Muscle of leg (tissue), 11 donors: ENCODE measurements around the gene EYS. TPM values are rescaled to one million over a fixed set of nuclear protein-coding genes. Genes with fewer than 3 reads are reported as not detected.

ENCODE experiments used
- DNase-seq: peaks from one replicate; pipeline ENCODE4 v3.0.0; 2013
- H3K27ac ChIP-seq: one replicate; pipeline ENCODE4 v1.5.1; 2013; ENCODE audit warnings: mild to moderate bottlenecking, low read length, control low read depth
- H3K27me3 ChIP-seq: one replicate; pipeline ENCODE4 v1.6.1; 2013; ENCODE audit warnings: low read length; ENCODE audit not compliant: control insufficient read depth, insufficient read depth
- H3K36me3 ChIP-seq: one replicate; pipeline ENCODE4 v1.6.1; 2013; ENCODE audit warnings: low read length; ENCODE audit not compliant: control insufficient read depth, insufficient read depth
- H3K4me1 ChIP-seq: one replicate; pipeline ENCODE4 v1.6.1; 2013; ENCODE audit warnings: low read length; ENCODE audit not compliant: control insufficient read depth, insufficient read depth
- H3K4me3 ChIP-seq: one replicate; pipeline ENCODE4 v1.5.1; 2013; ENCODE audit warnings: low read length, control low read depth
- H3K9me3 ChIP-seq: replicated peaks from 2 replicates; pipeline ENCODE4 v1.6.1; 2013; ENCODE audit warnings: low read depth, low read length; ENCODE audit not compliant: control insufficient read depth
- WGBS: methylation state at CpG from one replicate; pipeline ENCODE4 v1.1.5; 2013; ENCODE audit warnings: missing lambda C conversion rate; ENCODE audit not compliant: insufficient coverage; 5-methylcytosine and 5-hydroxymethylcytosine counted together
- polyA plus RNA-seq, 8 donors: library from polyadenylated mRNA; unstranded; fragments of 120-200 nt; gene quantifications; one replicate each; pipeline versions ENCODE4 v1.2.1 to v1.2.3, GENCODE V29; 2013; ENCODE audit warnings: inconsistent platforms in 1 of 8, low replicate concordance in 1 of 8; ENCODE audit not compliant: insufficient read length in 8 of 8, insufficient read depth in 1 of 8
- total RNA-seq: library from RNA; stranded (reverse); fragments of 120-200 nt; gene quantifications from one replicate; pipeline ENCODE4 v1.2.4, GENCODE V29; 2013

Gene EYS
- total and polyA plus RNA-seq, 9 donors, result 0.24 to 1.1 (median 0.66) TPM

DNA sequence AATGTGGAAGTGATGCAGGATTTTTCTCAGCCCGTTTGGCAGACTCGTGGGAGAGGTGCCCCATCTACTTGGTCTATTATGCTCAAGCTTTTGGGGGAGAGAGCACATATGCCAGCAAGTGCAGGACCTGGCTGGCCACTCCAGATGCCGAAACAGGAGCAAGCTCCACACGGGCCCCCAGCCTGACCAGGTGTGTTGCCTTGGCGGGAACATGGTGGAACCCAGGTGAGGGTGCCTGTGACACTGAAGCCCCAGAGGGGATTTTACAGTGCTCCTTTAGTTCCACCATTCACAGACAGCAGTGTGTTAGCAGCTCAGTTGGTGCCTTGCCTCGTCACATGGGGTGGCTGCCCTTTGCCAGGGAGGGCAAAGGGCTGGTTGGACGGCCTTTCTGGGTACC lies 798.9 kb downstream of the EYS start:
- Histone ChIP-seq H3K27ac (no peak overlapping the region), H3K9me3 (peaks cover 3% of the 10 kb centered on the region), H3K36me3 (no peaks in the 10 kb centered on the region), H3K27me3 (no peaks in the 10 kb centered on the region), H3K4me1 (no peaks in the 10 kb centered on the region), H3K4me3 (no peak overlapping the region)
- no peak for DNase-seq
- 92% methylated on average over 7 of the region's 7 CpGs for WGBS

DNA sequence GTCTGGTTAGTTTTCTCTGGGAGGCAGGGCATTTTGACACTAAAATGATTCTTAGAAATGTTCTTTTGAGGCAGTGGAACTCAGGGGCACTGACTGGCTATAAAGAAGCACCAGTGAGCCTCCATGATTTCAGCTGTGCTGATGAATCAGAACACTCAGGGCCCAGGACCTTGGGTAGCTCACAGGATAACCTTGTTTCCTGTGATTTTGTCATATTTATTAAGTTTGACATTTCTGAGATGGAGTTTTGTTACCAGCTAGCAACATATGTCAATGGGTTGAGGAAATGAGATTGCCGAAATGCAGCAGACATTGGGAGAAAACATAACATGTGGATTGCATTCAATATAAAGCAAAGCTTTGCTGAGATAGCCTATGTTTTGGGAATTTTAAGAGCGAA lies 802.4 kb downstream of the EYS start:
- Histone ChIP-seq H3K27me3 (no peaks in the 10 kb centered on the region), H3K27ac (no peak overlapping the region), H3K4me1 (no peaks in the 10 kb centered on the region), H3K36me3 (no peaks in the 10 kb centered on the region), H3K4me3 (no peak overlapping the region), H3K9me3 (no peaks in the 10 kb centered on the region)
- no peak for DNase-seq
- WGBS, result 100% methylated on average over 1 of the region's 2 CpGs

DNA sequence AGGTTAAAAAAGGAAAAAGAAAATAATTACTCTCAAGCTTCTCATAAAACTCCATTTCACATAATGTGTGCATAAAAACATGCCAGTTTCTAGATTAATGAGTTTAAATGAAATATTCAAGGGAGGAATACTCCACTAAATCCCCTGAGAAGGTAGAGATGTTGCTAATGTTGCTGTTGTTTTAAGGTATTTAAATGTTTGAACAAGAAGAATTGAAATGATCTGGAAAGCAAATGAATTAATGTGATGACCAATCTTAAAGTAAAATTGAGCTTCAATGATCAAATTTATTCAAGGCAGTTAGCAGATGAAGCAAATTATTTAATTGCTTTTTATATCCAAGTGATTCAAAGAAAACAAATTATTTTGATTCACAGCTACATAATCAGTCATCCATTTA lies 804.4 kb downstream of the EYS start:
- no peaks in the 10 kb centered on the region for H3K27me3 ChIP-seq
- H3K36me3 ChIP-seq, result no peaks in the 10 kb centered on the region
- no peak overlapping the region for H3K4me3 ChIP-seq
- no peaks in the 10 kb centered on the region for H3K9me3 ChIP-seq
- no peaks in the 10 kb centered on the region for H3K4me1 ChIP-seq
- DNase-seq, result no peak
- H3K27ac ChIP-seq, result no peak overlapping the region

DNA sequence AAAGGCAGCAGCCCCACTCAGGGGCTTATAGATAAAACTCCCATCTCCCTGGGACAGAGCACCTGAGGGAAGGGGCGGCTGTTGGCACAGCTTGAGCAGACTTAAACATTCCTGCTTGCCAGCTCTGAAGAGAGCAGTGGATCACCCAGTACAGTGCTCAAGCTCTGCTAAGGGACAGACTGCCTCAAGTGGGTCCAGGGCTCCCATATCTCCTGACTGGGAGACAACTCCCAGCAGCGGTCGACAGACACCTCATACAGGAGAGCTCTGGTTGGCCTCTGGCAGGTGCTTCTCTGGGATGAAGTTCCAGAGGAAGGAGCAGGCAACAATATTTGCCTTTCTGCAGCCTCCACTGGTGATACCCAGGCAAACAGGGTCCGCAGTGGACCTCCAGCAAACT lies 810.1 kb downstream of the EYS start:
- WGBS, result 81% methylated on average over 3 of the region's 4 CpGs
- no peak overlapping the region for H3K27ac ChIP-seq

DNA sequence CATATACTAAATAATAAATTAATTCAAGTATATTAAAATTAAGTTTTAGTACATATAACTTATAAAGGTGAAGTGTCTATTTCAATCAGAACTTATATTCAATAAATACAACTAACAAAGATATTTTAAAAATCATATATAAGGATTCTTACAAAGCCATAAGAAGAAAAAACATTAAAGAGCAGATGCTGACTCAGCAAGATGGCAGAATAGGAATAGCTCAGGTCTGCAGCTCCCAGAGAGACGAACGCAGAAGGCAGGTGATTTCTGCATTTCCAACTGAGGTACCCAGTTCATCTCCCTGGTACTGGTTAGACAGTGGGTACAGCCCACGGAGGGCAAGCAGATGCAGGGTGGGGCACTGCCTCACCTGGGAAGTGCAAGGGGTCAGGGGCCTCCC lies 811.1 kb downstream of the EYS start:
- whole genome bisulfite sequencing, result 68% methylated on average over 2 of the region's 3 CpGs
- Histone ChIP-seq H3K9me3 (peaks cover 4% of the 10 kb centered on the region), H3K27ac (no peak overlapping the region), H3K27me3 (no peaks in the 10 kb centered on the region), H3K4me1 (no peaks in the 10 kb centered on the region), H3K4me3 (no peak overlapping the region), H3K36me3 (no peaks in the 10 kb centered on the region)
- DNase-seq, result no peak

More for the DNA sequence above, 810.1 kb downstream of the EYS start:
- no peak for DNase-seq
- Histone ChIP-seq H3K36me3 (no peaks in the 10 kb centered on the region), H3K9me3 (peaks cover 4% of the 10 kb centered on the region), H3K27me3 (no peaks in the 10 kb centered on the region), H3K4me3 (no peak overlapping the region), H3K4me1 (no peaks in the 10 kb centered on the region)

DNA sequence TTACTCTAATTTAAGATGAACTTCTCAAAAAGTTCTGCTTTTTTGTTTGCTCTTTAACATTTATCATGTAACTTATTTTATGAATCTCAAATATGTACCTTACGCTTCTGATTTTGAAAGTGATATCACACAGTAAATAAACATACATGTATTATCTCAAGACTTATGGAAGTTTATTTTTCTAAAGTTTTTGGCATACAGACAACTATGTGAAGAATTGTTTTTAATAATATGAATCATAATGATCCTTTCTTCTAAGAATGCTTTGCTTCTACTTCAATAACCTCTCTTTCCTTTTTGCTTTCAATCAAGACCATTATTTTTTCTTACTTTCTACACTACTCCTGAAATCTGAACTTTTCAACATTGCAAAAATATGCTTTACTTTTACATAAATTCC lies 816.4 kb downstream of the EYS start:
- no peak for DNase-seq
- no peak overlapping the region for H3K27ac ChIP-seq
- H3K27me3 ChIP-seq, result no peaks in the 10 kb centered on the region
- no peak overlapping the region for H3K4me3 ChIP-seq
- H3K4me1 ChIP-seq, result no peaks in the 10 kb centered on the region
- no peaks in the 10 kb centered on the region for H3K36me3 ChIP-seq
- no CpG with 5 or more reads among the region's 1 CpG for WGBS
- no peaks in the 10 kb centered on the region for H3K9me3 ChIP-seq

DNA sequence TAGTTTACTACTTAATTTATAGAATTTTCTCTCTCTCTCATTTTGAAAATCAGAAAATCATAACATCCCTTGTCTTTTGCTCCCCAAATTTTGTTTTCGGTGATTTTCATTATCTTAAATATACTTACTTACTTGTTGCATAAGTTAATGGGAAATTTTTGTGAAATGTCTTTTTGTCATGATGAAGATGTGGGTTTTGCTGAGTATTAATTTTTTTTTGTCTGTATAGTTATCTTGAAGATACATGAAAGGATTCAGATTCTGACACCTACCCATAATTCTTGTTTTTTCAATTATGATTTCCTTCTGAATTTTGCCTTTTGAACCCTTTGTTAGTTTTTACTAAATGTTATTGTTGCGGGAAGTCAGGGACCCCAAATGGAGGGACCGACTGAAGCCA lies 817.9 kb downstream of the EYS start:
- no peaks in the 10 kb centered on the region for H3K4me1 ChIP-seq
- H3K27ac ChIP-seq, result no peak overlapping the region
- H3K9me3 ChIP-seq, result no peaks in the 10 kb centered on the region
- no peak for DNase-seq
- H3K27me3 ChIP-seq, result no peaks in the 10 kb centered on the region
- WGBS, result no CpG with 5 or more reads among the region's 3 CpGs
- no peaks in the 10 kb centered on the region for H3K36me3 ChIP-seq
- H3K4me3 ChIP-seq, result no peak overlapping the region

DNA sequence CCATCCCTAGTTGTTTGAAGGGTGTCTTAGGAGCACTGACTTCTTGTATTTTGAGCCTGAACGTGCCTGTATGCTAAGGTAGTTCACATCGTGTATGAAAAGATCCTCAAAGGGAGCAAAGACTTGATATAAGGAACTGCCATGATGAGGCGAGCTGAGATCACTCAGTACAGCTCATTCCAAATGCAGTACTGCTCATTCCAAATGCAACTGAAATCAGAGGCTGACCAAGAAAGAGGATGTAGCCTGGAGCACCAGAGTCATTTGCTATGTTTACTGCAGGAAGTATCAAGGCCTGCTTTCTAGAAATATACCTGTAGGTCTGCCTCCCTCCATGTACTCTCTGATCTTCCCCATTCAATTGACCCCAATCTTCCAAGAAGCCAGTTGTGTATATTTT lies 832.2 kb downstream of the EYS start:
- Histone ChIP-seq H3K27ac (no peak overlapping the region), H3K4me1 (no peaks in the 10 kb centered on the region), H3K27me3 (no peaks in the 10 kb centered on the region), H3K9me3 (no peaks in the 10 kb centered on the region), H3K36me3 (no peaks in the 10 kb centered on the region), H3K4me3 (no peak overlapping the region)
- DNase-seq, result peak; percentile 0
- WGBS, result 93% methylated on average over 2 of the region's 3 CpGs

DNA sequence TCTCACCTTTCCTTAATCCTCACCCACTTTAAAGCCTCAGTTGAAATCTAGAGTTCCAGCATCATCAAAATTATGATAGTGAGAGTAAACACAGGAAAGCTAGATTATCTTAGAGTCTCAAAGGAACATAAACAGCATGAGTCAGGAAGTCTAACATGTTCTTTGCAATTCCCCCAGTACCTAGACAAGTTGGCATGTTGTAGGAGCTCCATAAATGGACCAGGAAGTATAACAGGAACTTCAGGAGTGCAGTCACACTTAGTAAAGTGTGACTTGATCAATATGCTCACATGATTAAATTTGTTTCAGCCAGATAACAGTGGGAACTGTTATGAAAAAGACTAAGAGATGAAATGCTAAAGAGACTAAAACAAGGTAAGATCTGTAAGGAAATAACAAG lies 834.4 kb downstream of the EYS start:
- Histone ChIP-seq H3K9me3 (no peaks in the 10 kb centered on the region), H3K27me3 (no peaks in the 10 kb centered on the region), H3K27ac (no peak overlapping the region), H3K4me3 (no peak overlapping the region), H3K4me1 (no peaks in the 10 kb centered on the region), H3K36me3 (no peaks in the 10 kb centered on the region)
- DNase-seq, result no peak

DNA sequence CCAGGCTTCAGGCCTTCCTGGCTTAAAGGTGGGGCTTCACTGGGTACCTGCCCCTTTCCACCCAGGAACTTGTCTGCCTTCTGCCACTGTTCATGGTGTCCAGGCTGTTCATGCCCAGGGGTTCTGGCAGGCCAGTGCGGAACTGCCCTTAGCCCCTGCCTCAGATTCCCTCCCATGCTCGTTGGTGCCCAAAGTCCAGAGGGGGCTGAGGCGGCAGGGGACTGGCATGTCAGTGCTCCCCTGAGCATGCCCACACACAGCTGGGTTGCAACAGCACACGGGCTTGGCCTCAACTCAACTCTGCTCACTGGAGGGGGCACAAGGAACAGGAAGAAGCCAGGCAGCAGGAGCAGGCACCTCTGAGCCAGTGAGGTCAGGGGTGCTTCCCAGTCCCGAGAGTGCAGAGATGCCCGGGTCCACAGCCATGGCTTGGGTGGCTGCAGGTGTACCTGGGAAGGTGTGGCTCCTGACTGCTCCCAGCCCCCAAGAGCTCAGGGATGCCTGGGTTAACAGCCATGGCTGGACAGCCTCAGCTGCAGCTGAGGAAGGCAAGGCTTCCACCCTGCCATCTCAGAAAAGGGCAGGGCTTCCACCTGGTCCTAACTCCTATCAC lies 845.9 kb downstream of the EYS start:
- H3K4me3 ChIP-seq, result no peak overlapping the region
- no peak overlapping the region for H3K27ac ChIP-seq
- peaks cover 6% of the 10 kb centered on the region for H3K9me3 ChIP-seq
- 87% methylated on average over 4 of the region's 6 CpGs for WGBS
- no peak for DNase-seq
- no peaks in the 10 kb centered on the region for H3K4me1 ChIP-seq
- no peaks in the 10 kb centered on the region for H3K36me3 ChIP-seq
- no peaks in the 10 kb centered on the region for H3K27me3 ChIP-seq

DNA sequence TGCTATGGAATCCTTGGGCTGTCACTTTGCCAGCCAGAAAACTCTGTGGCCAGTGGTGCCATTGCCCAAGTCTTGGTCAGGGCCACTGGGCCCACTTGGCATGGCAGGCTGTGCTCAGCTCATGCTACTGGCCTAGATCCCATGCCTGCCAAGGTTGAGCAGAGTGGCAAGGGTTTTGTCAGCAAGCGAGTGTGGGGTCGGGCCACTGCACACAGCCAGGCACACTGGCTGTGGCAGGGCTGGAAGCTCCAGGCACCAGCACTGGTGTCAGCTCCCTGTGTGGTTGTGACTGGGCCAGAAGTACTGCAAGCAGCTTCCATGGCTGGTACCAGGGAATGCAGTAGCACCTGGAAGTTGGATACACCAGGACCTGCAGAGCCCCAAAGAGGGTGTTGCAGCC lies 846.8 kb downstream of the EYS start:
- H3K27ac ChIP-seq, result no peak overlapping the region
- H3K4me1 ChIP-seq, result no peaks in the 10 kb centered on the region
- H3K27me3 ChIP-seq, result no peaks in the 10 kb centered on the region
- 88% methylated on average over 2 of the region's 2 CpGs for WGBS
- H3K4me3 ChIP-seq, result no peak overlapping the region
- no peaks in the 10 kb centered on the region for H3K36me3 ChIP-seq
- no peak for DNase-seq
- peaks cover 6% of the 10 kb centered on the region for H3K9me3 ChIP-seq
